GM12878 (cell line): Measurements from ENCODE around the gene TIMM10. TPM values are rescaled to one million over a fixed set of nuclear protein-coding genes. Genes with fewer than 3 reads are reported as not detected.

ENCODE experiments used
- ATAC-seq: fragments of 200-7000 bp; cut with Tn5 transposase; 3 replicates; pipeline ENCODE4 v1.9.1; 2020; ENCODE audit warnings: mild to moderate bottlenecking, moderate library complexity
- BruUV-seq: library from RNA; stranded (reverse); fragments of 400-500 nt; replicated peaks from 2 replicates; lab custom pipeline; 2021; lab: Mats Ljungman, UMichigan
- CTCF ChIA-PET: fragments of 300-600 bp; sonication (Branson Sonifier 250); formaldehyde crosslinking; extraction: SDS; loops from one replicate; lab custom pipeline; 2021; ENCODE audit warnings: inconsistent platforms; lab: Yijun Ruan, JAX
- POLR2A ChIA-PET: fragments of 350-600 bp; formaldehyde crosslinking; extraction: SDS; loops from one replicate; lab custom pipeline; 2021; ENCODE audit warnings: inconsistent platforms; lab: Charles Lee
- RAD21 ChIA-PET: fragments of 300-600 bp; sonication (Branson Sonifier 250); formaldehyde crosslinking; loops from one replicate; lab custom pipeline; 2023; ENCODE audit warnings: antibody characterized with exemption; ENCODE audit not compliant: unreplicated experiment; lab: Charles Lee
- SMC1A ChIA-PET: fragments of 300-600 bp; sonication (Branson Sonifier 250); formaldehyde crosslinking; loops from one replicate; lab custom pipeline; 2023; ENCODE audit not compliant: unreplicated experiment, uncharacterized antibody; lab: Charles Lee
- DNase-seq: peaks from one replicate; pipeline ENCODE4 v3.0.0-alpha.2; 2011; ENCODE audit warnings: low read depth, low spot score
- FAIRE-seq: peaks from 3 replicates; lab custom pipeline; 2011; peaks lifted over from hg19 to GRCh38; lab: Jason Lieb, UNC
- H2AFZ ChIP-seq: 2 replicates; pipeline ENCODE4 v1.6.0; 2011; ENCODE audit warnings: low read depth, low read length, control low read depth; ENCODE audit not compliant: control insufficient read depth
- H3K27ac ChIP-seq: 2 replicates; pipeline ENCODE4 v1.5.1; 2011; ENCODE audit warnings: control low read depth; ENCODE audit not compliant: control insufficient read depth, insufficient read depth
- H3K27me3 ChIP-seq, 2 experiments: replicated peaks in 1 of 2; 2 replicates each; pipeline versions ENCODE4 v1.6.0 to v1.6.1; 2011; ENCODE audit warnings: low read length in 1 of 2; ENCODE audit not compliant: control insufficient read depth in 2 of 2, insufficient read depth in 2 of 2
- H3K36me3 ChIP-seq, 2 experiments: 2 replicates each; pipeline ENCODE4 v1.5.1; 2011; ENCODE audit warnings: low read length in 1 of 2; ENCODE audit not compliant: control insufficient read depth in 2 of 2, insufficient read depth in 2 of 2
- H3K4me1 ChIP-seq: 2 replicates; pipeline ENCODE4 v1.6.1; 2011; ENCODE audit warnings: mild to moderate bottlenecking, low read length, moderate library complexity, mixed read lengths; ENCODE audit not compliant: control insufficient read depth, insufficient read depth
- H3K4me2 ChIP-seq: 2 replicates; pipeline ENCODE4 v1.6.0; 2011; ENCODE audit warnings: control low read depth; ENCODE audit not compliant: control insufficient read depth, insufficient read depth
- H3K4me3 ChIP-seq: fragments of 200-600 bp; sonication (generic); 2 replicates; pipeline ENCODE4 v1.5.1; 2016
- H3K79me2 ChIP-seq: 2 replicates; pipeline ENCODE4 v1.6.0; 2011; ENCODE audit warnings: low read length; ENCODE audit not compliant: control insufficient read depth, insufficient read depth
- H3K9ac ChIP-seq: 2 replicates; pipeline ENCODE4 v1.8.0; 2011; ENCODE audit warnings: low read length, control low read depth, mixed read lengths; ENCODE audit not compliant: control insufficient read depth, insufficient read depth
- H3K9me3 ChIP-seq: replicated peaks from 3 replicates; pipeline ENCODE4 v1.5.1; 2011; ENCODE audit warnings: mild to moderate bottlenecking, low read length; ENCODE audit not compliant: control insufficient read depth, insufficient read depth
- H4K20me1 ChIP-seq: 2 replicates; pipeline ENCODE4 v1.6.0; 2011; ENCODE audit not compliant: control insufficient read depth, insufficient read depth
- ASH2L ChIP-seq: fragments of 300-600, 200-600 bp; sonication (generic); IDR thresholded peaks from 2 replicates; pipeline ENCODE4 v1.6.1; 2017; ENCODE audit warnings: low read depth, mild to moderate bottlenecking, borderline replicate concordance
- CBX3 ChIP-seq: fragments of 200-600 bp; sonication (generic); IDR thresholded peaks from 2 replicates; pipeline ENCODE4 v1.6.1; 2016; ENCODE audit warnings: low read depth, borderline replicate concordance
- ETV6 ChIP-seq, 2 experiments: fragments of 450-650 bp in 1 of 2; IDR thresholded peaks in 1 of 2; conservative IDR thresholded peaks in 1 of 2; 2 replicates each; pipeline ENCODE4 v1.6.1; 2014; ENCODE audit warnings: antibody characterized with exemption in 1 of 2, borderline replicate concordance in 1 of 2, low read depth in 1 of 2, mild to moderate bottlenecking in 1 of 2, moderate library complexity in 1 of 2
- JUND ChIP-seq: IDR thresholded peaks from 2 replicates; pipeline ENCODE4 v1.6.1; 2012; ENCODE audit warnings: low read depth, mild to moderate bottlenecking, low read length, improper control_type of control experiment, moderate library complexity
- MXI1 ChIP-seq: fragments of 150-350 bp; IDR thresholded peaks from 2 replicates; pipeline ENCODE4 v1.6.1; 2011; ENCODE audit warnings: low read depth, mild to moderate bottlenecking, inconsistent platforms, low read length, improper control_type of control experiment
- PAX5 ChIP-seq: IDR thresholded peaks from 2 replicates; pipeline ENCODE4 v1.6.1; 2011; ENCODE audit warnings: low read depth, low read length, borderline replicate concordance
- PML ChIP-seq: IDR thresholded peaks from 2 replicates; pipeline ENCODE4 v1.6.1; 2012; ENCODE audit warnings: low read length, inconsistent platforms
- POLR2AphosphoS2 ChIP-seq: IDR thresholded peaks from 2 replicates; pipeline ENCODE4 v1.6.1; 2011; ENCODE audit warnings: low read depth, mild to moderate bottlenecking, low read length, improper control_type of control experiment, moderate library complexity
- RUNX3 ChIP-seq: IDR thresholded peaks from 2 replicates; pipeline ENCODE4 v1.6.1; 2012; ENCODE audit warnings: low read length, inconsistent platforms
- TCF3 ChIP-seq: IDR thresholded peaks from 2 replicates; pipeline ENCODE4 v1.6.1; 2012; ENCODE audit warnings: low read depth, mild to moderate bottlenecking, low read length, borderline replicate concordance; ENCODE audit not compliant: insufficient read depth
- ZNF274 ChIP-seq: IDR thresholded peaks from one replicate; pipeline ENCODE4 v1.8.0; 2011; ENCODE audit not compliant: insufficient read length, insufficient read depth
- WGBS: methylation state at CpG from one replicate; pipeline ENCODE4 v1.1.6; 2016; ENCODE audit warnings: low lambda C conversion rate; ENCODE audit not compliant: insufficient replicate concordance, insufficient coverage; ENCODE audit errors: missing lambda C conversion rate; 5-methylcytosine and 5-hydroxymethylcytosine counted together
- in situ Hi-C: fragments of 300-500 bp; cut with MboI; formaldehyde crosslinking; loops from 9 replicates; pipeline ENCODE4 v1.14.3; 2018; ENCODE audit warnings: mixed read lengths
- intact Hi-C: fragments of 100-400 bp; cut with micrococcal nuclease; formaldehyde crosslinking; loops from one replicate; pipeline ENCODE4 v1.14.2; 2022; ENCODE audit not compliant: unreplicated experiment
- polyA plus RNA-seq, 11 experiments: library from polyadenylated mRNA; depleted of rRNA in 4 of 11; unstranded in 6 of 11; stranded (reverse) in 5 of 11; fragments of >200 nt; fragmentation: Nextera tagmentation in 4 of 11; fragmentation: Illumina TruSeq in 1 of 11; extraction: Ambion mirVana in 4 of 11; extraction: Trizol in 1 of 11; gene quantifications; 1 replicate in 1 of 11; 2 replicates in 10 of 11; pipeline versions ENCODE4 v1.2.1 to v1.2.3, GENCODE V29; 2011 to 2016; ENCODE audit warnings: inconsistent platforms in 2 of 11, missing spikeins in 2 of 11, low read depth in 1 of 11
- total RNA-seq, 4 experiments: library from RNA; depleted of rRNA in 3 of 4; stranded (reverse); fragments of >200 nt in 3 of 4; fragmentation: Illumina TruSeq in 1 of 4; extraction: Trizol in 1 of 4; gene quantifications; 2 replicates each; pipeline versions ENCODE4 v1.2.1 to v1.2.3, GENCODE V29; 2013 to 2021

The TIMM10 gene
- total and polyA plus RNA-seq, 10 of the 15 experiments (the other 5 are each of a cell fraction or from before 2014, with no cell fraction given), result 148 to 898 (median 206) TPM

DNA sequence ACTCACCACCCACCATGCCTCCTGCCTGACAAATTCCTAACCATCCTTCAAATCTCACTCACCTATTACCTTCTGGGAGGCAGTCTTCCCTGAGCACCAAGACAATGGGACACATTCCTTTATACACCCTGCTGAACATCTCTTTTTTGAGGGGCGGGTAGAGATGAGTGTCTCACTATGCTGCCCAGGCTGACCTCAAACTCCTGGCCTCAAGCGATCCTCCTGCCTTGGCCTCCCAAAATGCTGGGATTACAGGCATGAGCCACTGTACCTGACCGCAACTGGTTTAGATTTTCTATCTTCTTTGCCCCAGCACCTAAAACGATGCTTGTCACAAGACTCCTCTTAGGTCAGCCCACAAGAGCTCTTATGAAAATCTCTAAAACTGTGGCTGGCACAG, 7.1 kb downstream of the TIMM10 start:
- POLR2A ChIA-PET, result interaction anchor here (0.7 kb wide), 1 partner anchor 27 kb away, joined by 3 read pairs; no protein-coding TSS in a partner anchor
- H3K9ac ChIP-seq, result no peak overlapping the region
- intact Hi-C loops (no loop called here), in situ Hi-C loops (no loop called here)
- H3K79me2 ChIP-seq, result no peaks in the 10 kb centered on the region; the same call in 1 of the 2 replicates
- no peaks in the 10 kb centered on the region for H3K27me3 ChIP-seq
- H2AFZ ChIP-seq, result no peak overlapping the region
- 77% methylated on average over 4 of the region's 4 CpGs for WGBS
- H3K9me3 ChIP-seq, result no peaks in the 10 kb centered on the region
- H4K20me1 ChIP-seq, result no peaks in the 10 kb centered on the region
- SMC1A ChIA-PET, result interaction anchor here (0.6 to 8.1 kb wide), 4 partner anchors 23 to 66 kb away, joined by 3 to 130 read pairs (median 28); no protein-coding TSS in a partner anchor
- H3K27ac ChIP-seq, result no peak overlapping the region
- ATAC-seq (no peak), DNase-seq (no peak), FAIRE-seq (no peak)
- RAD21 ChIA-PET, result interaction anchor here (1.2 to 9.0 kb wide), 3 partner anchors 31 to 178 kb away, joined by 3 to 133 read pairs (median 4); no protein-coding TSS in a partner anchor
- no peak overlapping the region for H3K4me3 ChIP-seq
- BruUV-seq, result no TSS peak
- CTCF ChIA-PET, result interaction anchor here (7.0 to 9.7 kb wide), 4 partner anchors 7 to 119 kb away, joined by 103 to 396 read pairs (median 137); partner anchors contain the start of gene SLC43A1
- peaks cover 0 to 6% of the 10 kb centered on the region in 2 experiments; a peak in 2 of 4 replicates for H3K36me3 ChIP-seq
- no peak overlapping the region for H3K4me2 ChIP-seq
- TF ChIP-seq ZNF274 (no peak), PAX5 (no peak), ETV6 (conservative IDR thresholded peaks at IDR 0.05 in 1 of 2, IDR thresholded peaks at IDR 0.05 in 1 of 2; ENCODE audit: borderline replicate concordance in 1 of 2, low read depth in 1 of 2) (no peak), TCF3 (no peak), PML (no peak), ASH2L (no peak), CBX3 (no peak), JUND (no peak), RUNX3 (no peak), MXI1 (no peak), POLR2AphosphoS2 (no peak)
- H3K4me1 ChIP-seq, result 0 out of 2 replicates have a peak, but pooled peaks cover 3% of the 10 kb centered on the region
